K562 (cell line): Measurements from ENCODE around the gene LEMD1. TPM values are rescaled to one million over a fixed set of nuclear protein-coding genes. Genes with fewer than 3 reads are reported as not detected.

Experiments
- ATAC-seq: fragments of 200-7000 bp; cut with Tn5 transposase; 3 replicates; pipeline ENCODE4 v1.9.1; 2020; ENCODE audit warnings: moderate library complexity
- BruUV-seq: library from RNA; stranded (reverse); fragments of 400-500 nt; replicated peaks from 2 replicates; lab custom pipeline; 2021; lab: Mats Ljungman, UMichigan
- CTCF ChIA-PET: fragments of 300-600 bp; formaldehyde crosslinking; extraction: SDS; loops from one replicate; lab custom pipeline; 2021; ENCODE audit warnings: low intra/inter-chr PET ratio; lab: Yijun Ruan, JAX
- POLR2A ChIA-PET: fragments of 300-600, 350-650 bp; sonication (Branson Sonifier 250); formaldehyde crosslinking; extraction: SDS; loops from one replicate; lab custom pipeline; 2021; ENCODE audit warnings: antibody characterized with exemption, inconsistent platforms; lab: Yijun Ruan, JAX
- DNase-seq, 4 experiments: peaks; one replicate each; pipeline versions ENCODE4 v3.0.0 to v3.0.0-alpha.2; 2011 to 2018; ENCODE audit warnings: low spot score in 3 of 4, mixed read lengths in 3 of 4; ENCODE audit errors: extremely low read depth in 1 of 4
- FAIRE-seq: peaks from 2 replicates; lab custom pipeline; 2011; peaks lifted over from hg19 to GRCh38; lab: Jason Lieb, UNC
- H2AFZ ChIP-seq: 2 replicates; pipeline ENCODE4 v1.6.0; 2011; ENCODE audit warnings: low read depth, low read length, control low read depth, inconsistent platforms
- H3K27ac ChIP-seq: fragments of 200-600 bp; 3 replicates; pipeline ENCODE4 v1.8.0; 2011; ENCODE audit warnings: low read depth, mild to moderate bottlenecking, control low read depth, inconsistent platforms, low read length, moderate library complexity, mixed read lengths; ENCODE audit errors: extremely low read depth
- H3K27me3 ChIP-seq, 2 experiments: fragments of 300-600 bp in 1 of 2; 2 replicates in 1 of 2; 3 replicates in 1 of 2; pipeline versions ENCODE4 v1.6.0 to v1.8.0; 2011; ENCODE audit warnings: inconsistent platforms in 2 of 2, low read length in 2 of 2, mild to moderate bottlenecking in 1 of 2, mixed read lengths in 1 of 2, moderate library complexity in 1 of 2; ENCODE audit not compliant: control insufficient read depth in 2 of 2, insufficient read depth in 2 of 2
- H3K36me3 ChIP-seq: fragments of 300-600 bp; 3 replicates; pipeline ENCODE4 v1.8.0; 2011; ENCODE audit warnings: mild to moderate bottlenecking, low read length, inconsistent platforms; ENCODE audit not compliant: control insufficient read depth, insufficient read depth
- H3K4me1 ChIP-seq, 2 experiments: fragments of 200-600 bp in 1 of 2; replicated peaks in 1 of 2; 2 replicates in 1 of 2; 3 replicates in 1 of 2; pipeline versions ENCODE4 v1.5.1 to v1.8.0; 2011; ENCODE audit warnings: inconsistent platforms in 2 of 2, low read length in 2 of 2, mild to moderate bottlenecking in 1 of 2, mixed read lengths in 1 of 2, moderate library complexity in 1 of 2; ENCODE audit not compliant: control insufficient read depth in 2 of 2, insufficient read depth in 2 of 2
- H3K4me2 ChIP-seq: 2 replicates; pipeline ENCODE4 v1.6.1; 2011; ENCODE audit warnings: low read length, control low read depth, inconsistent platforms, mixed read lengths; ENCODE audit not compliant: insufficient read depth
- H3K4me3 ChIP-seq: fragments of 200-600 bp; sonication (generic), shearing (Covaris generic); 2 replicates; pipeline ENCODE4 v1.5.1; 2016; ENCODE audit warnings: control low read depth, inconsistent platforms
- H3K79me2 ChIP-seq: fragments of 200-600 bp; 3 replicates; pipeline ENCODE4 v1.8.0; 2011; ENCODE audit warnings: low read length, inconsistent platforms; ENCODE audit not compliant: control insufficient read depth, insufficient read depth
- H3K9ac ChIP-seq, 2 experiments: 2 replicates each; pipeline versions ENCODE4 v1.6.0 to v1.6.1; 2011; ENCODE audit warnings: low read depth in 2 of 2, low read length in 2 of 2, control low read depth in 1 of 2, inconsistent platforms in 1 of 2, mild to moderate bottlenecking in 1 of 2, mixed read lengths in 1 of 2; ENCODE audit not compliant: insufficient read depth in 1 of 2
- H3K9me1 ChIP-seq: one replicate; pipeline ENCODE4 v1.6.0; 2011; ENCODE audit warnings: inconsistent platforms, mild to moderate bottlenecking, low read length, moderate library complexity; ENCODE audit not compliant: control insufficient read depth, insufficient read depth
- H3K9me3 ChIP-seq: replicated peaks from 2 replicates; pipeline ENCODE4 v1.5.1; 2011; ENCODE audit warnings: low read depth, low read length, inconsistent platforms; ENCODE audit not compliant: control insufficient read depth, insufficient read depth
- H4K20me1 ChIP-seq: replicated peaks from 2 replicates; pipeline ENCODE4 v1.6.1; 2011; ENCODE audit warnings: low read length, inconsistent platforms, mixed read lengths; ENCODE audit not compliant: control insufficient read depth, insufficient read depth
- PRDM10 ChIP-seq: fragments of 450-650 bp; IDR thresholded peaks from 2 replicates; pipeline ENCODE4 v1.6.1; 2018; ENCODE audit not compliant: partially characterized antibody
- RBM39 ChIP-seq: fragments of 200-400 bp; formaldehyde crosslinking; optimal IDR thresholded peaks from 2 replicates; pipeline ENCODE3; 2018; ENCODE audit warnings: low read depth, low read length
- WGBS: fragments of 100-300 bp; shearing (Covaris generic); methylation state at CpG from one replicate; pipeline ENCODE4 v1.1.6; 2016; ENCODE audit warnings: low coverage, mixed read lengths; ENCODE audit not compliant: insufficient coverage; ENCODE audit errors: missing lambda C conversion rate; 5-methylcytosine and 5-hydroxymethylcytosine counted together
- in situ Hi-C: fragments of 300-500 bp; cut with MboI; formaldehyde crosslinking; loops from 4 replicates; pipeline ENCODE4 v1.15.0; 2018; ENCODE audit warnings: inconsistent platforms, mixed read lengths
- intact Hi-C: fragments of 100-400 bp; cut with micrococcal nuclease; formaldehyde crosslinking; loops from 2 replicates; pipeline ENCODE4 v1.14.2; 2022
- polyA plus RNA-seq, 8 experiments: library from polyadenylated mRNA; depleted of rRNA in 4 of 8; stranded (reverse) in 5 of 8; unstranded in 3 of 8; fragments of >200 nt; fragmentation: Nextera tagmentation in 2 of 8; fragmentation: Illumina TruSeq in 1 of 8; extraction: Ambion mirVana in 2 of 8; extraction: Trizol in 1 of 8; gene quantifications; 2 replicates each; pipeline versions ENCODE4 v1.2.1 to v1.2.3, GENCODE V29; 2011 to 2014; ENCODE audit warnings: inconsistent platforms in 1 of 8, missing spikeins in 1 of 8
- total RNA-seq, 7 experiments: library from RNA; depleted of rRNA in 6 of 7; stranded (reverse); fragments of >200 nt in 6 of 7; fragmentation: Illumina TruSeq in 2 of 7; extraction: Trizol in 2 of 7; gene quantifications; 2 replicates each; pipeline versions ENCODE4 v1.2.1 to v1.2.3, GENCODE V29; 2011 to 2021; ENCODE audit warnings: low replicate concordance in 1 of 7

Gene LEMD1
- total and polyA plus RNA-seq, 9 of the 15 experiments (the other 6 are each of a cell fraction or from before 2014, with no cell fraction given): 0.11 to 2.4 (median 0.57) TPM; not detected in 1

- BruUV-seq: no TSS peak
- ATAC-seq (no peak), FAIRE-seq (no peak), DNase-seq (no peak)
- no peak overlapping the region for H3K4me2 ChIP-seq
- no peaks in the 10 kb centered on the region for H3K9me1 ChIP-seq
- H3K4me3 ChIP-seq: no peak overlapping the region
- H3K4me1 ChIP-seq: peaks cover 0 to 2% of the 10 kb centered on the region in 2 experiments; a peak in 1 of 5 replicates
- POLR2A ChIA-PET: interaction anchor here (0.6 to 0.8 kb wide), 2 partner anchors 20 to 142 kb away, joined by 3 read pairs; no protein-coding TSS in a partner anchor
- H3K27me3 ChIP-seq: peaks cover 62 to 67% of the 10 kb centered on the region in 2 experiments
- under 1% methylated on average over 10 of the region's 10 CpGs for WGBS
- no peaks in the 10 kb centered on the region for H3K79me2 ChIP-seq
- intact Hi-C loops (no loop called here), in situ Hi-C loops (no loop called here)
- H3K9me3 ChIP-seq: no peaks in the 10 kb centered on the region
- CTCF ChIA-PET: no interaction called here
- no peaks in the 10 kb centered on the region for H3K36me3 ChIP-seq
- TF ChIP-seq PRDM10: peak; percentile 11
- no peak for TF ChIP-seq RBM39
- no peak overlapping the region for H3K9ac ChIP-seq
- no peak overlapping the region for H3K27ac ChIP-seq
- no peak overlapping the region for H2AFZ ChIP-seq
- peaks cover 6% of the 10 kb centered on the region for H4K20me1 ChIP-seq
Measured at GRCh38 chr1:205374210-205375078, 47.4 kb downstream of the LEMD1 start.
